MCF 10A (cell line): ENCODE data around the gene ADAMTS6. TPM values are rescaled to one million over a fixed set of nuclear protein-coding genes. Genes with fewer than 3 reads are reported as not detected.

Experiments used
- BruUV-seq: library from RNA; stranded (reverse); fragments of 400-500 nt; replicated peaks from 2 replicates; lab custom pipeline; 2021; lab: Mats Ljungman, UMichigan
- CTCF ChIA-PET: fragments of 300-600 bp; sonication (Branson Sonifier 250); formaldehyde crosslinking; extraction: SDS; loops from one replicate; lab custom pipeline; 2021; ENCODE audit warnings: antibody characterized with exemption, inconsistent platforms; lab: Yijun Ruan, JAX
- POLR2A ChIA-PET: fragments of 300-600, 350-650 bp; sonication (Branson Sonifier 250); formaldehyde crosslinking; extraction: SDS; loops from one replicate; lab custom pipeline; 2020; ENCODE audit warnings: antibody characterized with exemption, inconsistent platforms; lab: Yijun Ruan, JAX
- DNase-seq: peaks from one replicate; pipeline ENCODE4 v3.0.0-alpha.2; 2018; ENCODE audit not compliant: unreplicated experiment
- H3K27ac Mint-ChIP-seq: one replicate; pipeline ENCODE4 v1.8.0; 2022; ENCODE audit warnings: mild to moderate bottlenecking, low read depth, mixed read lengths; ENCODE audit not compliant: unreplicated experiment
- H3K27me3 Mint-ChIP-seq: one replicate; pipeline ENCODE4 v1.8.0; 2022; ENCODE audit warnings: mixed read lengths; ENCODE audit not compliant: insufficient read depth, unreplicated experiment
- H3K36me3 Mint-ChIP-seq: one replicate; pipeline ENCODE4 v1.8.0; 2022; ENCODE audit warnings: mild to moderate bottlenecking, moderate library complexity, mixed read lengths; ENCODE audit not compliant: insufficient read depth, unreplicated experiment
- H3K4me1 Mint-ChIP-seq: one replicate; pipeline ENCODE4 v1.8.0; 2022; ENCODE audit warnings: mixed read lengths; ENCODE audit not compliant: insufficient read depth, unreplicated experiment
- H3K4me3 Mint-ChIP-seq: one replicate; pipeline ENCODE4 v1.8.0; 2022; ENCODE audit warnings: mild to moderate bottlenecking, moderate library complexity, mixed read lengths; ENCODE audit not compliant: unreplicated experiment
- H3K9me3 Mint-ChIP-seq: one replicate; pipeline ENCODE4 v1.8.0; 2022; ENCODE audit warnings: mixed read lengths; ENCODE audit not compliant: unreplicated experiment
- intact Hi-C: fragments of 100-400 bp; cut with micrococcal nuclease; formaldehyde crosslinking; loops from 2 replicates; pipeline ENCODE4 v1.14.1; 2022
- total RNA-seq: library from RNA; stranded (reverse); gene quantifications from 2 replicates; pipeline ENCODE4 v1.2.3, GENCODE V29; 2022
- TF ChIP-seq, protein P1 (sequence below): fragments of 200-600 bp; IDR thresholded peaks from one replicate; pipeline ENCODE4 v1.8.0; 2022; ENCODE audit warnings: antibody characterized with exemption, mild to moderate bottlenecking; ENCODE audit not compliant: unreplicated experiment

ADAMTS6 gene
- total RNA-seq, 1 experiment from 2014 or later = 17.8 TPM

DNA sequence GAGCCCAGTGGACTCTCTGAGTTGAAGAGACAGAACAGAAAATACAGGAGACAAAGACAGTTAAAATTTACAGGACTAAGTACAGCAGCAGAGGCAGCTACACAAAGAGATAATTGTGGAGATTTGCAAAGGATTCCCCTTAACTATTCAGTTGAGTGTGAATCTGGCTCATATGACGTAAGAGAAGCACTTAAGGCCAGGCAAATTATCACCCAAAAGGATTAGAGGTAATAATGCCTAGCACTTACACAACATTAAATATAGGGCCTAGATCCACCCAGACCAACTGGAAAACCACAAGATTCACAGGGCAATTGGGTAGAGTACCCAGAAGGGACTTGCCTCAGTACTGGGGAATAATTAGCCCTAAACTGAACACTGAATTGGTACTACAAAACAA lies 41.3 kb downstream of the ADAMTS6 start:
- POLR2A ChIA-PET = no interaction called here
- H3K27me3 Mint-ChIP-seq = no peaks in the 10 kb centered on the region
- no peaks in the 10 kb centered on the region for H3K36me3 Mint-ChIP-seq
- TF ChIP-seq, protein P1, sequence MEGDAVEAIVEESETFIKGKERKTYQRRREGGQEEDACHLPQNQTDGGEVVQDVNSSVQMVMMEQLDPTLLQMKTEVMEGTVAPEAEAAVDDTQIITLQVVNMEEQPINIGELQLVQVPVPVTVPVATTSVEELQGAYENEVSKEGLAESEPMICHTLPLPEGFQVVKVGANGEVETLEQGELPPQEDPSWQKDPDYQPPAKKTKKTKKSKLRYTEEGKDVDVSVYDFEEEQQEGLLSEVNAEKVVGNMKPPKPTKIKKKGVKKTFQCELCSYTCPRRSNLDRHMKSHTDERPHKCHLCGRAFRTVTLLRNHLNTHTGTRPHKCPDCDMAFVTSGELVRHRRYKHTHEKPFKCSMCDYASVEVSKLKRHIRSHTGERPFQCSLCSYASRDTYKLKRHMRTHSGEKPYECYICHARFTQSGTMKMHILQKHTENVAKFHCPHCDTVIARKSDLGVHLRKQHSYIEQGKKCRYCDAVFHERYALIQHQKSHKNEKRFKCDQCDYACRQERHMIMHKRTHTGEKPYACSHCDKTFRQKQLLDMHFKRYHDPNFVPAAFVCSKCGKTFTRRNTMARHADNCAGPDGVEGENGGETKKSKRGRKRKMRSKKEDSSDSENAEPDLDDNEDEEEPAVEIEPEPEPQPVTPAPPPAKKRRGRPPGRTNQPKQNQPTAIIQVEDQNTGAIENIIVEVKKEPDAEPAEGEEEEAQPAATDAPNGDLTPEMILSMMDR = no peak
- intact Hi-C loops = no loop called here
- H3K4me3 Mint-ChIP-seq = no peak overlapping the region
- no peaks in the 10 kb centered on the region for H3K4me1 Mint-ChIP-seq
- H3K27ac Mint-ChIP-seq = no peak overlapping the region
- H3K9me3 Mint-ChIP-seq = no peaks in the 10 kb centered on the region
- CTCF ChIA-PET = no interaction called here
- BruUV-seq = no TSS peak
- DNase-seq = no peak

DNA sequence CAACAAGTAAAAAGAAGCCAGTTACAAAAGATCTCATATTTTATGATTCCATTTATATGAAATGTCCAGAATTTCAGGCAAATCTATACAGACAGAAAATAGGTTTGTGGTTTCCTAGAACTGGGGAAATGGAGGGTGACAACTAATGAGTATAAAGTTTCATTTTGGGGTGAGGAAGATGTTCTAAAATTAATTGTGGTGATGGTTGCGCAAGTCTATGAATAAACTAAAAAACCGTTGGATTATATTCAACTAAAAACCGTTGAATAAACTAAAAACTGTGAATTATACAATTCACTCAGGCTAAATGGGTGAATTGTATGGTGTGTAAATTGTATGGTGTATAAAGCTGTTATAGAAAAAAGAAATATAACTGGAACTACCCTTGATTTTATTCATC lies 47.6 kb downstream of the ADAMTS6 start:
- intact Hi-C loops = no loop called here

DNA sequence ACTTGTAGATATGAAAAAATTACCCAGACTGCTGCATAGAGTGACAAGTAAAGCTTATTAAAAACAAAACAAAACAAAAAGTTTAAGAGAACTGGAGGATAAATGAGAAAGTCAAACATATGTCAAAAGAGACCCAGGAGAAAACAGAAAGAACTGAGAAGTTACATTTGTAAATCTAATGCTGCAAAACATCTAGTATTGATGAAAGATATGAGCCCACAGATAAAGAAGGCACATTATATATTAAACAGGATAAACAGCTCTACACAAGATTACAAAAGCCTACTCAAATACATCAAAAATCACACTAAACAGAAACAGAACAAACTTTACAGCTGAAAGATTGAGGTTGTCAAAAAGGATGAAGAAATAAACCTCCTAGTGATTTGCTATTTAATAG lies 55.1 kb downstream of the ADAMTS6 start:
- H3K27ac Mint-ChIP-seq = no peak overlapping the region
- no peak for DNase-seq
- POLR2A ChIA-PET = interaction anchor here (0.7 kb wide), 2 partner anchors 58 to 801 kb away, joined by 3 to 4 read pairs; no protein-coding TSS in a partner anchor
- no peaks in the 10 kb centered on the region for H3K4me1 Mint-ChIP-seq
- peaks cover 8% of the 10 kb centered on the region for H3K36me3 Mint-ChIP-seq
- intact Hi-C loops = no loop called here
- H3K4me3 Mint-ChIP-seq = no peak overlapping the region
- no peaks in the 10 kb centered on the region for H3K9me3 Mint-ChIP-seq
- no peaks in the 10 kb centered on the region for H3K27me3 Mint-ChIP-seq
- CTCF ChIA-PET = interaction anchor here (0.6 to 1.1 kb wide), 2 partner anchors 55 to 405 kb away, joined by 3 read pairs; partner anchors contain the start of gene ADAMTS6
- TF ChIP-seq, protein P1 = no peak
- no TSS peak for BruUV-seq

More for the DNA sequence above, 47.6 kb downstream of the ADAMTS6 start:
- CTCF ChIA-PET = no interaction called here
- H3K4me3 Mint-ChIP-seq = no peak overlapping the region
- TF ChIP-seq, protein P1 = no peak
- H3K4me1 Mint-ChIP-seq = no peaks in the 10 kb centered on the region
- no peak for DNase-seq
- no peaks in the 10 kb centered on the region for H3K9me3 Mint-ChIP-seq
- H3K27me3 Mint-ChIP-seq = no peaks in the 10 kb centered on the region
- POLR2A ChIA-PET = no interaction called here
- no peak overlapping the region for H3K27ac Mint-ChIP-seq
- no TSS peak for BruUV-seq
- no peaks in the 10 kb centered on the region for H3K36me3 Mint-ChIP-seq

DNA sequence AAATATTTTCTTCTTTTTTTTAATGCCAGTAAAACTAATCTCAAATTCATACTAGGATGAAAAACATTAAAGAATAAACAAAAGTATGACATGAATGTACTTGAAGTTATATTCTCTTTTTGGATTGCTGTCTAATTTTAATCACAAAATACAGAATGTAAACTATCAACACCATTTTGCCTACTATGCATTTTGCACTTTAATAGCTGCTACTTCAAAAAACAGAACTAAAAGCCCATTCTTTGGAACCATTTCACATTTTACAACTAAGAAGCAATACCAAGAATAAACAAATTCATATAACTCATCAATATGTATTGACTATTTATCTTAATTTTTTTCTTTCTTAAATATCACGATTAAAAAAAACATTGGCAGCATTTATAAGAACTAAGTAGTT lies 58.1 kb downstream of the ADAMTS6 start:
- Mint-ChIP-seq H3K36me3 (peaks cover 12% of the 10 kb centered on the region), H3K4me3 (no peak overlapping the region), H3K27me3 (no peaks in the 10 kb centered on the region), H3K9me3 (peaks cover 9% of the 10 kb centered on the region), H3K27ac (no peak overlapping the region), H3K4me1 (no peaks in the 10 kb centered on the region)
- CTCF ChIA-PET = interaction anchor here (0.7 kb wide), 1 partner anchor 817 kb away, joined by 3 read pairs; no protein-coding TSS in a partner anchor
- POLR2A ChIA-PET = interaction anchor here (0.5 kb wide), 1 partner anchor 26 kb away, joined by 3 read pairs; no protein-coding TSS in a partner anchor
- no TSS peak for BruUV-seq
- intact Hi-C loops = no loop called here
- TF ChIP-seq, protein P1 = no peak
- DNase-seq = no peak
